ENCODE data around the gene CNDP1. TPM values are rescaled to one million over a fixed set of nuclear protein-coding genes. Genes with fewer than 3 reads are reported as not detected.
"Not testable (repeated sequence)": the region's sequence is repeated elsewhere in the genome, so short reads cannot be mapped to it uniquely, and the experiment has no call there.

The CNDP1 gene
- total and polyA plus RNA-seq, 2 donors (not counting 1 experiment from before 2014, with no cell fraction given): 0.19 to 0.57 TPM

- ATAC-seq (ENCODE audit: low read depth): no peak
- H3K36me3 ChIP-seq (replicated peaks in 1 of 2; ENCODE audit: control extremely low read depth in 1 of 2, control insufficient read depth in 1 of 2, extremely low read depth in 1 of 2, insufficient read depth in 2 of 2, low read length in 1 of 2): peaks cover 1 to 44% of the 10 kb centered on the region in 2 experiments
- H3K27me3 ChIP-seq (replicated peaks in 1 of 4; ENCODE audit: control extremely low read depth in 1 of 4, control insufficient read depth in 3 of 4, insufficient read depth in 4 of 4, low read length in 3 of 4): no peaks in the 10 kb centered on the region
- POLR2A ChIA-PET: no interaction called here
- no peak overlapping the region for H3K9ac ChIP-seq (ENCODE audit: low read length)
- no peak overlapping the region for H3K4me3 ChIP-seq (ENCODE audit: control extremely low read depth in 1 of 5, extremely low read depth in 1 of 5, insufficient read depth in 1 of 5, low read depth in 2 of 5, low read length in 4 of 5)
- DNase-seq: no peak
- 98% methylated on average over 22 of the region's 23 CpGs for WGBS (ENCODE audit: insufficient coverage)
- no peaks in the 10 kb centered on the region for H3K4me1 ChIP-seq (ENCODE audit: control insufficient read depth in 2 of 2, insufficient read depth in 2 of 2, low read length in 2 of 2)
- Mint-ChIP-seq H3K4me3 (no peak overlapping the region), H3K9me3 (ENCODE audit: insufficient read depth) (no peaks in the 10 kb centered on the region), H3K4me1 (no peaks in the 10 kb centered on the region), H3K27ac (no peak overlapping the region), H3K27me3 (no peaks in the 10 kb centered on the region)
- intact Hi-C loops (cut with micrococcal nuclease): no loop called here
- no peak for TF ChIP-seq EZH2 (IDR thresholded peaks at IDR 0.05; ENCODE audit: borderline replicate concordance, insufficient read depth, low read depth, low read length, poor library complexity, severe bottlenecking)
- H4K20me1 ChIP-seq (ENCODE audit: control insufficient read depth, insufficient read depth, low read length, poor library complexity, severe bottlenecking): no peaks in the 10 kb centered on the region
- no peak overlapping the region for H3K27ac ChIP-seq (ENCODE audit: low read length in 2 of 2)
- CTCF ChIA-PET: interaction anchor here (1.7 kb wide), 1 partner anchor 29 kb away, joined by 5 read pairs; no protein-coding TSS in a partner anchor
- H3K79me2 ChIP-seq (ENCODE audit: control insufficient read depth, insufficient read depth, low read length): no peaks in the 10 kb centered on the region
- H3K9me3 ChIP-seq (ENCODE audit: control extremely low read depth in 1 of 3, control insufficient read depth in 2 of 3, insufficient read depth in 1 of 3, low read length in 2 of 3): no peaks in the 10 kb centered on the region
- H2AFZ ChIP-seq (ENCODE audit: insufficient read depth, low read depth, low read length, poor library complexity, severe bottlenecking): no peak overlapping the region
- H3K4me2 ChIP-seq (replicated peaks; ENCODE audit: low read depth, low read length, poor library complexity, severe bottlenecking): no peak overlapping the region
Observed at GRCh38 chr18:74522635-74523548, 11.4 kb upstream of the CNDP1 start.

GRCh38 chr18:74524097-74524496 lies 10.2 kb upstream of the CNDP1 start:
- Histone ChIP-seq H3K36me3 (replicated peaks in 1 of 2; ENCODE audit: control extremely low read depth in 1 of 2, control insufficient read depth in 1 of 2, extremely low read depth in 1 of 2, insufficient read depth in 2 of 2, low read length in 1 of 2) (peaks cover 0 to 34% of the 10 kb centered on the region in 2 experiments), H4K20me1 (ENCODE audit: control insufficient read depth, insufficient read depth, low read length, poor library complexity, severe bottlenecking) (no peaks in the 10 kb centered on the region), H3K27me3 (replicated peaks in 1 of 4; ENCODE audit: control extremely low read depth in 1 of 4, control insufficient read depth in 3 of 4, insufficient read depth in 4 of 4, low read length in 3 of 4) (no peaks in the 10 kb centered on the region), H3K79me2 (ENCODE audit: control insufficient read depth, insufficient read depth, low read length) (no peaks in the 10 kb centered on the region), H3K27ac (ENCODE audit: low read length in 2 of 2) (no peak overlapping the region), H3K4me2 (replicated peaks; ENCODE audit: low read depth, low read length, poor library complexity, severe bottlenecking) (no peak overlapping the region), H3K9ac (ENCODE audit: low read length) (no peak overlapping the region), H3K9me3 (ENCODE audit: control extremely low read depth in 1 of 3, control insufficient read depth in 2 of 3, insufficient read depth in 1 of 3, low read length in 2 of 3) (no peaks in the 10 kb centered on the region), H3K4me1 (ENCODE audit: control insufficient read depth in 2 of 2, insufficient read depth in 2 of 2, low read length in 2 of 2) (no peaks in the 10 kb centered on the region), H3K4me3 (ENCODE audit: control extremely low read depth in 1 of 5, extremely low read depth in 1 of 5, insufficient read depth in 1 of 5, low read depth in 2 of 5, low read length in 4 of 5) (no peak overlapping the region), H2AFZ (ENCODE audit: insufficient read depth, low read depth, low read length, poor library complexity, severe bottlenecking) (no peak overlapping the region)
- H3K4me1 Mint-ChIP-seq: no peaks in the 10 kb centered on the region
- no peaks in the 10 kb centered on the region for H3K27me3 Mint-ChIP-seq
- WGBS (ENCODE audit: insufficient coverage): 14% methylated on average over 1 of the region's 5 CpGs
- intact Hi-C loops (cut with micrococcal nuclease): no loop called here
- TF ChIP-seq EZH2 (IDR thresholded peaks at IDR 0.05; ENCODE audit: borderline replicate concordance, insufficient read depth, low read depth, low read length, poor library complexity, severe bottlenecking): no peak
- no peak for TF ChIP-seq CTCF (IDR thresholded peaks at IDR 0.05)
- CTCF ChIA-PET: no interaction called here
- DNase-seq (no peak), ATAC-seq (ENCODE audit: low read depth) (no peak)
- no peak overlapping the region for H3K4me3 Mint-ChIP-seq
- no peak overlapping the region for H3K27ac Mint-ChIP-seq
- POLR2A ChIA-PET: no interaction called here
- no peaks in the 10 kb centered on the region for H3K9me3 Mint-ChIP-seq (ENCODE audit: insufficient read depth)

GRCh38 chr18:74524915-74525314 lies 9.4 kb upstream of the CNDP1 start:
- H3K36me3 ChIP-seq (replicated peaks in 1 of 2; ENCODE audit: control extremely low read depth in 1 of 2, control insufficient read depth in 1 of 2, extremely low read depth in 1 of 2, insufficient read depth in 2 of 2, low read length in 1 of 2): peaks cover 0 to 25% of the 10 kb centered on the region in 2 experiments
- H3K4me3 Mint-ChIP-seq; POLR2A ChIA-PET; ATAC-seq (ENCODE audit: low read depth); H3K9ac ChIP-seq (ENCODE audit: low read length); H3K4me3 ChIP-seq (ENCODE audit: control extremely low read depth in 1 of 5, extremely low read depth in 1 of 5, insufficient read depth in 1 of 5, low read depth in 2 of 5, low read length in 4 of 5); H4K20me1 ChIP-seq (ENCODE audit: control insufficient read depth, insufficient read depth, low read length, poor library complexity, severe bottlenecking); H3K4me1 ChIP-seq (ENCODE audit: control insufficient read depth in 2 of 2, insufficient read depth in 2 of 2, low read length in 2 of 2); H3K27ac Mint-ChIP-seq; H3K9me3 Mint-ChIP-seq (ENCODE audit: insufficient read depth); intact Hi-C loops (cut with micrococcal nuclease); H3K4me1 Mint-ChIP-seq; H3K9me3 ChIP-seq (ENCODE audit: control extremely low read depth in 1 of 3, control insufficient read depth in 2 of 3, insufficient read depth in 1 of 3, low read length in 2 of 3); H3K27me3 ChIP-seq (replicated peaks in 1 of 4; ENCODE audit: control extremely low read depth in 1 of 4, control insufficient read depth in 3 of 4, insufficient read depth in 4 of 4, low read length in 3 of 4); H2AFZ ChIP-seq (ENCODE audit: insufficient read depth, low read depth, low read length, poor library complexity, severe bottlenecking); H3K4me2 ChIP-seq (replicated peaks; ENCODE audit: low read depth, low read length, poor library complexity, severe bottlenecking); H3K79me2 ChIP-seq (ENCODE audit: control insufficient read depth, insufficient read depth, low read length); H3K27ac ChIP-seq (ENCODE audit: low read length in 2 of 2); DNase-seq; CTCF ChIA-PET; H3K27me3 Mint-ChIP-seq: not testable (repeated sequence)
- WGBS (ENCODE audit: insufficient coverage): 94% methylated on average over 3 of the region's 7 CpGs

Measured in B cell (primary cell).